Right ventricle myocardium superior (tissue), 1 donor: ENCODE results near the gene ACTBL2. TPM values are rescaled to one million over a fixed set of nuclear protein-coding genes. Genes with fewer than 3 reads are reported as not detected.

ENCODE experiments used
- ATAC-seq: fragments of 200-7000 bp; cut with Tn5 transposase; one replicate; pipeline ENCODE4 v1.9.1; 2020; ENCODE audit warnings: mild to moderate bottlenecking; ENCODE audit not compliant: poor library complexity
- DNase-seq: peaks from one replicate; pipeline ENCODE4 v3.0.0-alpha.2; 2020
- intact Hi-C: fragments of 100-400 bp; cut with DNase I; formaldehyde crosslinking; loops from one replicate; pipeline ENCODE4 v1.11.2; 2022
- total RNA-seq: library from RNA; stranded (reverse); fragmentation: NEBNext Ultra II Directional; extraction: Animal tissue kit (Norgen Biotek cat#: 25700); gene quantifications from one replicate; pipeline ENCODE4 v1.2.1, GENCODE V29; 2021
- donor health status: DM: no; HTN: yes; CAD: no; lungs with severe emphysema.

Gene ACTBL2
- total RNA-seq, 1 donor from 2014 or later: not detected

DNA sequence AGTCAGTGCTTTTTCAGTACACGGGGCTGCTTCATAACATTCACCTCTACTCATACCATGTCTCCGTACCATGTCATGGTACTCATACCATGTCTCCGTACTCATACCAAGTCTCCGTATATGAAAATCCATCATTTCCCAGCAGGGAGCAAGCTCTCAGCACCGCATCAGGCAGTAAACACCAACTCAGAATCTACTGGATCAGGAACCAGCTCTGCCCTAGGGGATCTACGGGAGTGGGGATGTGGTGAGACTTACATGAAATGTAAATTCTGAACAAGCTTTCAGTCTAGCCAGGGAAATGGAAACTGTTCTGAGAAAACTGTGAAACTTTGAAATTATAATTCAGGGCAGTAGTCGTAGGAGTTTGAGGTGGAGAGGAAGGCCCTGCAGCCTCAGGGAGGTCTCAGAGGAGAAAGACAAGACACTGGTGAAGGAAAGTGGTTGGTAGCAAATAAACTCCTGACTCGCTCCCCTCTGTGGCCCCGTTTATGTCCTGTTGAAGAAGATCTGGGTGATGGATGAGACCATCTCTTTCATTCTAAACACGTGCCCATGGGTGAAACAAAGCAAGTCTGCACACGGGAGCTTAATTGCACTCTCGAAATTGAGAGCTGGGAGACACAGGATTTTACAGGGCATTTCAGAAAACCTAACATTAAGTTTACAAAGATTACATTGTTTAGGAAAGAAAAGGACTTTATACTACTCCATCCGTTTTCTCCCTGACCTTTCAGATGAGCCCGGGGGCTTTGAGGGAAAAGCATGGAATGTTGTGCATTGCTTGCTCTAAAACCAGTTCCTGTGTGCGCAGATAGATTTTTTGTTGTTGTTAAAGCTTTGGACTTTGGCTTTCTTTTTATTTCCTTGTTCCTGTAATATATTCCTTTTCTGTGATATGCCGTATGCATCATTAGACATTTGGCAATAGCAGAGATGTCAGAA, 26.8 kb downstream of the ACTBL2 start:
- no peak for DNase-seq
- intact Hi-C loops: no loop called here
- no peak for ATAC-seq

DNA sequence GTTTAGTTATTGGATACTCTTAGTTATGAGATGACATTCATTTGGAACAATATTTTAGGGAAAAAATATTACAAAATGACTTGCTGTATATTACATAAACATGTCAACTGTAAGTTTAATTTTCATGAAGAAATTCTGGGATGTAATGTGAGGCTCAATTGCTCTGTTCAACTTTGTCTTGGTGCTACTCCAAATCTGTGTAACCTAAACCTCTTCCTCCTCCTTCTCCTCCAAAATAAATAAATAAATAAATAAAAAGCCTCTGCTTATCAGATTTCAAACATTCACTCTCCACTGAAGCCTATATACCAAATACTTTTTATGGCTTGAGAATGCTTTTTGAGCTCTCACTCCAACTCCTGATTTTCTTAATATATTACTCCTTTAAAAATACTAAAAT, 27.7 kb downstream of the ACTBL2 start:
- DNase-seq (no peak), ATAC-seq (no peak)
- intact Hi-C loops: no loop called here

DNA sequence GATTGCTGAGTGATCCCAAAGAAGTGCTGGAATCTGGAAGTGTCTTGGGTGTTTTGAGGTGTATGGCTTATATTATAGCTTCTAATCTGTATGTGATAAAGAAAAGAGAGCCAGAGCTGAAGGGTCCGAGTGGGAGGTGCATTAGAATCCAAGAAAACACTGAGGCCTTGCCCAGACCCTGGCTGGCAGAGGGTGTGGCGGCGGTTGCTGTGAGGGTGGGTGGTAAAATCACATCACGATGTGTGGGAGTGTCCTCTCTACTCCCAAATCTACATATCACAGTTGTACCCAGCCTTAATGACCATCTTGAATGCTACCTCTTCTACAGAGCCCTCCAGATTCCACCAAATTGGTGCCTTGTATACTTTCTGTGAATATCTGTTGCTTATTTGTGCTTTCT, 28.9 kb downstream of the ACTBL2 start:
- intact Hi-C loops: no loop called here
- DNase-seq (no peak), ATAC-seq (no peak)

DNA sequence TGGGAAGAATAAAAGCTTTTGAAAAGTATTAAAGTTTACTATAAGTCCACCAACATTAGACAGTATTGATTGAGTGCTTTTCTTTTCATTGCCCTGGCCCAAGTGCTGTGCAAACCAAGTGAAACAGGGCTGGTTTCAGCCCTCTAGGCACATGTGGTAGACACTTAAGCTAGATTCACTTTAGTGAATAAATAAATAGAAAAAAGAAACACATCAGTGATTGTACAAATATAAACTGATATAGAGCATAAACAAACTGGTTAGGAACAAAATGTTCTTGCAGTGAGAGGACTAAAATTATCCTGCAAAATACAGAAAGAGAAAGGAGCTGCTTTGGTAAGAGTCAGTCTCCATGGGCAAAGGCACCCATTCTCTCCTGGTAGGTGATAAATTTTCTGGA, 29.7 kb downstream of the ACTBL2 start:
- ATAC-seq (no peak), DNase-seq (no peak)
- intact Hi-C loops: no loop called here

DNA sequence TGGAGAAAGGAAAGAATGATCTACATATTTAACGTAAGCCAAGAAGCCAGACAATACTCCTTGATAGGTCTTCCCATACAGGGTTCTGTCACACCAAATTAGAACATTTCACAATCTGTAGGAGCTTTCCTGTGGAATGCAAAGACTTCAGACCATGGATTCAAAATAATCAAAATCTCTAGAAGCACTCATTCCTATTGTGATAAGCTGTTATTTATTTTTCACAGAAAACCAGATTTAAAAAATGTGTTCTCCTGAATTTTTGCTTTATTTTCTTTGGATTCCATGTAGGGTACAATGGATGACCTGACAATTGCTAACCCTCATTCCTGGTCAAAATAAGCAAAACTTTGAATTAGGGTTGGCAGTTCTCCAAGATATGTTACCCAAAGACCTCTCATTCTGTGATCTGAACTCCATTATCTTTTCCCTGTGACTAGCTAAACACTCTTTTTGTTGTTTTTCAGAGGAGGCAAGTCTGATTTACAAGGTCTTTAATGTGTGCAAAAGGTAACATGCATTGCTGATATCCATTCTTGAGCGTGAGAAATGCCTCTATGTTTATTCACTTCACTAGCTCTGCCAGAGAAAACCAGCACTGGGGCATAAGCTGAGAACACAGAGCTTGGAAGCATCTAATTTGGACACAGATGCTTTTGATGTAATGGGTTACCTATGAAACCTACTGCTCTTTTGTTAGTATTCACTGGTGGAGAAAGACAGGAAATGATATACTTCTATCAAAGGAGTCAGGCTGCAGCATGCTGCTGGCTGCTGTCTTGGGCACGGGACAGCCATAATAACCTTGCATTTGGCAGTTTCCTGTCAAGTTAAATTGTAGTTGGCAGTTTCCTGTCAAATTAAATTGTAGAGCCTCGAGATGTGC, 31.4 kb downstream of the ACTBL2 start:
- intact Hi-C loops: no loop called here
- ATAC-seq (no peak), DNase-seq (no peak)

DNA sequence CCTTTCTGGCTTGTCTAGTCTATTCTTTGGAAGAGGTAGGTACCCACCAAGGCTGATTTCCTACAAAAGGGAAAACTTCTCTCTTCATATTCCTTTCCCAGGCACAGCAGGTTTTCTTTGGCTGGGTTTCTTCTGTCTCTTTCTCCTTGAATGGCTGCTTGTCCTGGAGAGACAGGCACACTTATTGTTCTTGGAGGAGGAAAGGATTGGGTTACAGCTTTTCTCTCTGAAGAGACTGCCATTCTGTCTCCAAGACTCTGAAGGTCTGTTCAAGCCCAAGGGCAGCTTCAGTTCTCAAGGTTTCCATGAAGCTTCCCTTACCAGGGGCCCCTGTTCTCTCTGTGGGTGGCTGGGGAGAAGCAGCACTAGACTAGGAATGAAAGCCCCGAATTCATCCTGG, 33.9 kb downstream of the ACTBL2 start:
- ATAC-seq (no peak), DNase-seq (no peak)
- intact Hi-C loops: no loop called here

DNA sequence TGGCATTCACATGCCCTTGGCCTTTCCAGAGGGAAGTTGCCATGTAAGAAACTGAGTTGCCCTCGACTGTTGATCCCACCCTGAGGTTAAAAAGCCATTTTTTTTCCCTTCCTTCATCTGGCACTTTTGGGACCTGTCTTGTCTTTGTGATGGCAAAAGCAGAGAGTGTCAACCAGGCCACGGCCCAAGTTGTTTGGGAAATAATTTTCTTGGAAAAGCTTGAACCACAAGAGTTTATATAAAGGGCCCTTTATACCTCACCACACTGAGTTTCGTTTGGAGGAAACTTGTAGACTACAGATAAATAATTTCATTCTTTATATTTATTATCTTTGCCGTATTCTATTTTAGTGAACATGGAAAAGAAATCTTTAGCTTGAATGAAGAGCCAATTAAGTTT, 34.3 kb downstream of the ACTBL2 start:
- ATAC-seq: no peak
- intact Hi-C loops: no loop called here

DNA sequence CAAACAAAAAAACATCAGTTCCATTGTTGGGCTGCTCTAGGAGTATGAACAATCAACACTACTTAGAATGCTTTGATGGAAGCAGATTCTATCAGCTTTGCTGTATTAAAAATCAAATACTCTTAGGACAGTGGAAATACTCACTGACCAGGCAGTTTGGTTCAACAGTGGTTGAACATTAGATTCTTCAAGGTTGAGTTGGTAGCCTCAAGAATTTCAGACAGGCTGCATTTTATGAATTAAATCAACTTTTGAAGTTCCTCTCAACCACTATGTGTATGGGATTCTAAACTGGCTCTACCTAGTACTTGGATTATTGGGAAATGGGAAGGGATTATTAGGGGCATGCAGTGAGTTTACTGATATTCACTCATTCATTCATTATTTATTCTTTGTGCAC, 35.0 kb downstream of the ACTBL2 start:
- no peak for DNase-seq
- intact Hi-C loops: no loop called here
- ATAC-seq: no peak

More for the DNA sequence above, 34.3 kb downstream of the ACTBL2 start:
- no peak for DNase-seq

DNA sequence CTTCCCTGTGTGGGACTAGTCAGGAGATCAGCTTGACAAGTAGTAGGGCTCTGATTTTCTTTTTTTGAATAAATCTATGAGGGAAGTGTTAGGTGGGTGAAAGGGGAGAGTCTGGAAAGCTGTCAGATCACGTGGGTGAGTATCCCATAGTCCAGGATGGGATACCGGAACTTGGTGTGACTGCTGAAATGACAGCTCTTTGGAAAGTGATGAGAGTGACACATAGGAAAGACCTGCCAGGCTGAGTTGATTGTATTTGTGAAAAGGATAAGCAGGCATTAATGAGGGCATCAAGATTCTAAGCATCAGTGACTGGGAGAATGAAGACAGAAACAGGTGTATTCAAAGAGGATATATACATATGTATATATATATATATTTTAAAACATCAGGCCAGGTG, 35.6 kb downstream of the ACTBL2 start:
- DNase-seq (no peak), ATAC-seq (no peak)
- intact Hi-C loops: no loop called here

DNA sequence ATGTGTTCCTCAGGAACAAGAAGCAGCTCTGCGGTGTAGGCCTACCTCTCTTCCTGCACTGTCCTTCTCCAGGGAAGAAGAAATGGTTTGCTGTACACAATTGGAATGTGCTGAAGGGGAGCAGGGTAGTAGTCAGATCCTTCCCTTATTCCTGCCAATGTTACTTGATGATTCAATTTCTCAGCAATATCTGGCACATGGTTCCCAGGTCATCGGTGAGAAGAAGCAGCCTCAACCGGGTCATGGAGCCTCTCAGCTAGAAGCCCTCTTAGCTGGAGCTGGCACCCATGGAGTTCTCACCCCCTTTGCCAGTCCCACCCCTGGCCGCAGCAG, 36.9 kb downstream of the ACTBL2 start:
- intact Hi-C loops: no loop called here
- DNase-seq: no peak

DNA sequence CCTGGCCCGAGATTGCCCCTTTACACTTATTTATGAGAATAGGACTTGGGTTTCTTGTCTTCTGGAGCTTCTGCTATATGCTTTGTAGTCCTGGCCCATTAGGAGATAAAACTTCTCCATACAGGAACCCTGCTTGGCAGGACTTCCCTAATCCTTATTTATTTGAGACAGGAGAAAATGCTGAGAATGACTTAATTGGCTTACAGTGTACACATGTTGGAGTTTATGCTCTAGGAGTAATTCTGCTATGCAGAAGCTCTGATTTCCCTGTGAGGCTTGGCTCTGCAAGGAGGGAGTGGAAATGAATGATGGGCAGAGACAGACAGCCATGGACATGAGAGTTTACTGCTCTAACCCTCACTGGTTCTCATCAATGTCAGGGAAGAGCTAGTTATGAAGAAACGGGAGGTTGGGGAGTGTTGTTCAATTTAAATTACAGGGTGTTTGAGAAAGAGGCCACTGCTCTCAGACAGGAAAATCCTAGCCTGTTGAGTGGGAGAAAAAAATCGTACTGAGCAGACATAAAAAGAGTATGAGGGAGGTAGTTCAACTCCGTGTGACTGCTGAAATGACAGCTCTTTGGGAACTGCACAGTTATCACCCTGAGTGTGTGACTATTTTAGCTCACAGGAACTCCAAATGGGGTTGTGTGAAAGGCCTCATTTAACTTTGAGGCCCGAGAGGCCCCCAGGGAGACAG, 37.5 kb downstream of the ACTBL2 start:
- peak; percentile 72 for ATAC-seq
- no peak for DNase-seq
- intact Hi-C loops: no loop called here

More for the DNA sequence above, 36.9 kb downstream of the ACTBL2 start:
- peak; percentile 11 for ATAC-seq

DNA sequence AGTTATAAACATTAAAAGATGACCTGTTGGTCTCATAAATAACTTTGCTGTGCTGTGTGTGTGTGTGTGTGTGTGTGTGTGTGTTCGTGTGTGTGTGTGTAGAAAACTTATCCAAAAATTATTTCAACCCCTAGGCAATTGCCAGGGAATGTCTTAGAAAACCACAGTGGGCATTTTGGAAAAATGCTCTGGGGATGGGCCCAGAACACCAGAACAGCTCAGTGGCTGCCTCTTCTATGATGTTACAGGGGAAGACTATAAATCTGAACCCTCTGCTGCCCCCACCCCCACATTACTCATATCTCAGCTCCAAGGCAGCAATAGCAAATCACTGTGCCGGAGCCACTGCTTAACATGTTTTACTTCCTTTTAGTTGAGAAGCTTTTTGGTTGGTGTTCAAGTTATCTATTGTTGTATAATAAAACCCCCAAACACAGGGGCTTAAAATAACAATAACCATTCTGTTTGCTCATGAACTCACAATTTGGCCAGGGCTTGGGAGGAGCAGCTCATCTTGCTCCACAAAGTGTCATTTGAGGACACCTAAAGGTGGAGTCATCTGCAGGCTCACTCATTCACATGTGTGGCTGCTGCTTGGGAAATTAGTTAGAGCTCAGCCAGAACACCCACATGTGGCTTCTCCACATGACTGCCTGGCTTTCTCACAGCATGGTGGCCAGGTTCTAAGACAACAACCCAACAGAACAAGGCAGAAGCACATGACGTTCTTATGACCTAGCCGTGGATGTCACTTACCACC, 40.4 kb downstream of the ACTBL2 start:
- DNase-seq (no peak), ATAC-seq (peak; percentile 45)
- intact Hi-C loops: no loop called here

DNA sequence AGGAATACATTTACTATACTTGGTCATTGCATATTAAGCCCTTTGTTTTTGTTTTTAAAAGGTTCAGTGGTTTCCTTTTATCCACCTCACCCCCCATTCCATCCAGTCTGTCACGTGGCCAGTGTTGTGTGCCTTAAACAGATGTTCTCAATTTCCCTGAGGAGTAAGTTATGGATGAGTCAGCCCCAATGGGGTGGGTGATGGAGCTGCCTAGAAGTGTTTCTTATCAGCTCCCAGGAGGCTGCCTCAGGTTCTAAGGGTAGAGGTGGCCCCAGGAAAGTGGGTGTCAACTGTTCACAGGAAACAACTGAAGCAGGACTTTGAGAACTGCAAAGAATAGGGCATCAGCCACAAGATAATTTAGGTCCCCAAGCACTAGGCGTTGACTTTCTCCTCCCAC, 41.1 kb downstream of the ACTBL2 start:
- intact Hi-C loops: no loop called here
- DNase-seq: no peak
- no peak for ATAC-seq

DNA sequence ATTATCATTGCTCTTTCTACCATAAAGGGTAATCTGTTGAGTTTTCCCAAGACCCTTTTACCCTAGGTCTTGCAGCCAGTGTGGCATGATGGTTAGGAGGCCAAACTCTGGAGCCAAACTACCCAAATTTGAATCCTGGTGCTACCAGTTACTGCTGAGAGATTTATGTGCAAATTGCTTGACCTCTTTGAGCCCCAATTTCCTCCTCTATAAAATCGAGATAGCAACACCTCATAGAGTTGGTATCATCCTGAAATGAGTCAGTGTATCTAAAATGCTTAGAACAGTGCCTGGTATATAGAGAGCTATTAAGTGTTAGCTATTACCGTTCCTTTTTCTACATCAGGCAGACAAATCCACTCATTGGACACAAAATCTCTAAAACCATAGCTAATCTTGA, 43.0 kb downstream of the ACTBL2 start:
- no peak for ATAC-seq
- no peak for DNase-seq
- intact Hi-C loops: no loop called here

DNA sequence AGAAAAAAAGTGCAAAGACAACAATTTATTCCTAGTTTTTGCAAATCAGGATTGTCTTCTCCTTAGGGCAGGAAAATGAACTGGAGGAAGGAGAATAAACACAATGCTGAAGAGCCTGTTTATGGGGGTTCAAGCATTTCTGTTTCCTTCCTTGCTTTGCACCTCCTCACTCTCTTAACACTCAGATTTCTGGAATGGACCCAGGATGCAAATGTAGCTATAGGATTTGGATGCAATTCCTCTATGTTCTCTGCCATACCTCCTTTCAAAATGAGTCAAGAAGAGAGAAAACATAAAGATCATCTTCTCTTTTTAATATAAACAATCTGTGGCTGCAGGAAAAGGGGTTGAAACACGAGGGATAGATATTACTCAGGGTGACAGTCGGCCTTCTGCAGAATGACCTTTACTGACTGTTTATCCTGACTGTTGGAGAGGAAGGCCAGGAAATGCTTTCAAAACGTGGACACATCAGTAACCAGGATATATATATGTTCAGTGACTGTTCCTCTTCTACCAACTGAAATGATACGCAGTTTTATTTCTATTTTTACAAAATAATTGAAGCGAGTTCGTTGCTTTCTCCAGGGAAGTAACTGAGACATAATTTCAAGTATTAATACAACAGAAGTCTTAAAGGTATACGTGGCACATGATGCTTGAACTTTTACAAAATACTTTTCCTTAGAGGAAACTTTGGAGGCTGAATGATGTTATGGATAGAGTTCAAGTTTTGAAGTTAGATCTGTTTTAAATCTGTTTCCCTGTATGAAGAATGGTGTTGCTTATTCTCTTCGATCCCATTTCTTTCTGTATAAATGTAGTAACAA, 44.4 kb downstream of the ACTBL2 start:
- intact Hi-C loops: no loop called here
- ATAC-seq (no peak), DNase-seq (no peak)

DNA sequence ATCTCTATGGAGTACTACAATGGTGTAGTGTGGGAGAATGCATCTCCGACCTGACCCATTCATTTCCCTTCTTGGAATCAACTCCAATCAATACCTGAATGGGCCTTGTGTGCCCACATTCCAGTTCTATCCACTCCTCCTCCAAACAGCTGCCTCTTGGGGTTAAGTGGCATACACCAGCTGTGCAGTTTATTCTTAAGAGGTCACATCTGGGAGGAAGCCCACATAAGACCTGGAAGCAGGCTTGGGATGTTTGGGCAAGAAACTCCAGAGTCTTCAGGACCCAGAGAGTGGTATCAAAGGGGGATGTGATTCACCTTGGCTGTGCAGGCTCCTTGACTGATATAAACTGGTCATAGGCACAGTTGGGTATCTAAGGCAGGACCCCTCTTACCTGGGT, 46.0 kb downstream of the ACTBL2 start:
- no peak for ATAC-seq
- no peak for DNase-seq
- intact Hi-C loops: no loop called here

DNA sequence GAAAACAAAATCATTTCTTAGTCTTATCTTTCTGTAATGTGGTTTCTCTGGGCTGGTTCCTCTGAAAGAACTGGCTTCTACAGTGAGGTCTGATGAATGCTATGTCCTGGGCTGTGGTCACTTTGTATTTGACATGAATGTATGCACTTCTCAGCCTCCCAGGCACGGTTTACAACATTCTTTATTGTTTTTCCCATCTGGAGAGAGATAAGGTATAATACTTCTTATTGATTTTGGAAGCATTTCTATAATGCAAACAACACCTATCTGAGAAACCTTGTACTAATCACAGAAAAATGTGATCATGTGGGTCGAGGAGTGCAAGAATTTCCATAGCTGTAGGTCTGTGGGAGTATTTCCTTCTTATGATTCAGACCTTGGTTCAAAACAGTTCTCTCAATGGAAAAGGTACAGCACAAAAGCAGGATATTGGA, 46.9 kb downstream of the ACTBL2 start:
- no peak for ATAC-seq
- intact Hi-C loops: no loop called here
- no peak for DNase-seq

DNA sequence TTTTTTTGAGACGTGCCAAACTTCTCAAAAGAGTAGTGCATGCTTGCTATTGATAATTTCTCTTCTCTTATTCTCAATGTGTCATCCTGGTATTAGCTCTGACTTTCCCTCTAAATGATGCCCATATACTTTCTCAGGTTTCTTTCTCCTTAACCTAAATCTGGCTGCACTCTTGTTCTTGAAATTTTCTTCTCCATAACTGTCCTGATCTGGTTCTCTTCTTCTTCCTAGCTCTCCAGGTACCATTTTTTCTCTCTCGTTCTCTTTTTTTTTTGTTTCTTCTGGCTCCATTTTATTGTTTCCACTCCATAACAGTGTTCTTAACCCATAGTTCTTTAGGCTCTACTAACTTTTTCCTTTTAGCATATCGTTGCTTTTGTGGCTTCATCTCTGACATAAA, 47.9 kb downstream of the ACTBL2 start:
- ATAC-seq (no peak), DNase-seq (no peak)
- intact Hi-C loops: no loop called here
